OCI-M2 (cell line): ENCODE data around the gene NUAK1.
"Not testable (repeated sequence)": the region's sequence is repeated elsewhere in the genome, so short reads cannot be mapped to it uniquely, and the experiment has no call there.

Experiments
- DNase-seq: peaks from one replicate; lab custom pipeline; 2025; ENCODE audit not compliant: unreplicated experiment; lab: John Stamatoyannopoulos, UW

NUAK1 gene

GRCh38 chr12:106147956-106148355, 9.2 kb upstream of the NUAK1 start:
- DNase-seq: no peak

- DNase-seq: no peak
These were observed 8.2 kb upstream of the NUAK1 start for GRCh38 chr12:106146987-106147386.

- DNase-seq: no peak
These were observed 7.0 kb upstream of the NUAK1 start for GRCh38 chr12:106145539-106146447.

- DNase-seq: no peak
These were observed 6.1 kb upstream of the NUAK1 start for GRCh38 chr12:106144847-106145246.

GRCh38 chr12:106142591-106143261, 4.0 kb upstream of the NUAK1 start:
- DNase-seq: no peak

GRCh38 chr12:106141920-106142319, 3.2 kb upstream of the NUAK1 start:
- DNase-seq: not testable (repeated sequence)

- DNase-seq: no peak
These were observed 2.7 kb upstream of the NUAK1 start for GRCh38 chr12:106141452-106141851.

GRCh38 chr12:106141003-106141402, 2.2 kb upstream of the NUAK1 start:
- DNase-seq: no peak

- no peak for DNase-seq
These were observed 1.7 kb upstream of the NUAK1 start for GRCh38 chr12:106140223-106140986.

- DNase-seq: no peak
These were observed 843 bp upstream of the NUAK1 start for GRCh38 chr12:106139422-106140171.

GRCh38 chr12:106138357-106138632, 459 bp downstream of the NUAK1 start:
- no peak for DNase-seq

- no peak for DNase-seq
These were observed 1.0 kb downstream of the NUAK1 start for GRCh38 chr12:106137530-106138356.

GRCh38 chr12:106136263-106136662, 2.5 kb downstream of the NUAK1 start:
- DNase-seq: peak; percentile 24

- DNase-seq: no peak
These were observed 3.0 kb downstream of the NUAK1 start for GRCh38 chr12:106135781-106136180.

- DNase-seq: no peak
These were observed 3.7 kb downstream of the NUAK1 start for GRCh38 chr12:106135075-106135474.

GRCh38 chr12:106134294-106134949, 4.3 kb downstream of the NUAK1 start:
- no peak for DNase-seq

- DNase-seq: no peak
These were observed 5.3 kb downstream of the NUAK1 start for GRCh38 chr12:106133136-106134087.
